Parathyroid adenoma (tissue), 2 donors: ENCODE results near the gene KRTAP3-2.

Experiments used
- H2AFZ ChIP-seq: fragments of 300-600 bp; sonication (generic); one replicate; pipeline ENCODE4 v1.7.0; 2017; ENCODE audit warnings: antibody characterized with exemption, mild to moderate bottlenecking
- H3K27ac ChIP-seq: fragments of 300-600 bp; sonication (generic); one replicate; pipeline ENCODE4 v1.7.0; 2017
- H3K27me3 ChIP-seq: fragments of 300-600 bp; sonication (generic); one replicate; pipeline ENCODE4 v1.7.0; 2017; ENCODE audit warnings: low read length; ENCODE audit not compliant: control insufficient read depth, insufficient read depth
- H3K36me3 ChIP-seq: fragments of 300-600 bp; sonication (generic); one replicate; pipeline ENCODE4 v1.7.0; 2017; ENCODE audit warnings: low read length; ENCODE audit not compliant: control insufficient read depth, insufficient read depth
- H3K4me1 ChIP-seq: fragments of 300-600 bp; sonication (generic); one replicate; pipeline ENCODE4 v1.7.0; 2017; ENCODE audit warnings: control low read depth
- H3K4me2 ChIP-seq: fragments of 300-600 bp; sonication (generic); one replicate; pipeline ENCODE4 v1.7.0; 2017; ENCODE audit warnings: low read length
- H3K4me3 ChIP-seq: fragments of 300-600 bp; sonication (generic); one replicate; pipeline ENCODE4 v1.7.0; 2017; ENCODE audit warnings: low read depth, low read length
- H3K79me2 ChIP-seq: fragments of 300-600 bp; sonication (generic); one replicate; pipeline ENCODE4 v1.7.0; 2017; ENCODE audit warnings: control low read depth
- H3K9ac ChIP-seq: fragments of 300-600 bp; sonication (generic); one replicate; pipeline ENCODE4 v1.7.0; 2017; ENCODE audit warnings: mild to moderate bottlenecking
- H3K9me3 ChIP-seq: fragments of 300-600 bp; sonication (generic); one replicate; pipeline ENCODE4 v1.7.0; 2017; ENCODE audit warnings: low read length; ENCODE audit not compliant: control insufficient read depth
- CTCF ChIP-seq: fragments of 300-600 bp; sonication (generic); IDR thresholded peaks from one replicate; pipeline ENCODE4 v1.7.0; 2017; ENCODE audit warnings: antibody characterized with exemption, mild to moderate bottlenecking
- donor health status: primary hyperparathyroidism.

Gene KRTAP3-2

GRCh38 chr17:40967582-40967981 lies 32.1 kb downstream of the KRTAP3-2 start:
- Histone ChIP-seq H3K4me1 (no peaks in the 10 kb centered on the region), H3K4me2 (no peak overlapping the region), H3K9ac (no peak overlapping the region), H3K27ac (no peak overlapping the region), H3K9me3 (no peaks in the 10 kb centered on the region), H3K27me3 (no peaks in the 10 kb centered on the region), H3K36me3 (no peaks in the 10 kb centered on the region), H3K79me2 (no peaks in the 10 kb centered on the region), H2AFZ (no peak overlapping the region), H3K4me3 (no peak overlapping the region)
- TF ChIP-seq CTCF, result no peak

GRCh38 chr17:40966848-40967247 lies 32.9 kb downstream of the KRTAP3-2 start, which contains the start of gene KRT39:
TSS of gene KRT39 (minus strand) at chr17:40966948. CDS start at chr17:40966856, 92 bp downstream.
- H3K4me2 ChIP-seq, result no peak within 1 kb of the TSS
- H3K9ac ChIP-seq, result no peak within 1 kb of the TSS
- H3K9me3 ChIP-seq, result no peaks in the 10 kb centered on the region
- H2AFZ ChIP-seq, result no peak within 1 kb of the TSS
- no peak for TF ChIP-seq CTCF
- no peak within 1 kb of the TSS for H3K27ac ChIP-seq
- H3K4me1 ChIP-seq, result no peaks in the 10 kb centered on the region
- no peaks in the 10 kb centered on the region for H3K27me3 ChIP-seq
- no peaks in the 10 kb centered on the region for H3K79me2 ChIP-seq
- no peak within 1 kb of the TSS for H3K4me3 ChIP-seq
- H3K36me3 ChIP-seq, result no peaks in the 10 kb centered on the region

- Histone ChIP-seq H2AFZ (no peak overlapping the region), H3K27me3 (no peaks in the 10 kb centered on the region), H3K27ac (no peak overlapping the region), H3K9me3 (no peaks in the 10 kb centered on the region), H3K4me2 (no peak overlapping the region), H3K4me1 (no peaks in the 10 kb centered on the region), H3K9ac (no peak overlapping the region), H3K36me3 (no peaks in the 10 kb centered on the region), H3K4me3 (no peak overlapping the region), H3K79me2 (no peaks in the 10 kb centered on the region)
- peak; percentile 64 for TF ChIP-seq CTCF
Measured at GRCh38 chr17:40963838-40964237, 35.9 kb downstream of the KRTAP3-2 start.

- Histone ChIP-seq H3K9ac (no peak overlapping the region), H3K4me3 (no peak overlapping the region), H2AFZ (no peak overlapping the region), H3K9me3 (no peaks in the 10 kb centered on the region), H3K79me2 (no peaks in the 10 kb centered on the region), H3K27ac (no peak overlapping the region), H3K4me2 (no peak overlapping the region), H3K27me3 (no peaks in the 10 kb centered on the region), H3K4me1 (no peaks in the 10 kb centered on the region), H3K36me3 (no peaks in the 10 kb centered on the region)
- no peak for TF ChIP-seq CTCF
Measured at GRCh38 chr17:40962059-40962561, 37.6 kb downstream of the KRTAP3-2 start.

GRCh38 chr17:40961591-40961990 lies 38.1 kb downstream of the KRTAP3-2 start:
- H3K36me3 ChIP-seq, result no peaks in the 10 kb centered on the region
- no peak overlapping the region for H3K4me3 ChIP-seq
- no peak overlapping the region for H3K4me2 ChIP-seq
- no peaks in the 10 kb centered on the region for H3K27me3 ChIP-seq
- no peaks in the 10 kb centered on the region for H3K79me2 ChIP-seq
- no peak overlapping the region for H3K9ac ChIP-seq
- H3K27ac ChIP-seq, result no peak overlapping the region
- no peak for TF ChIP-seq CTCF
- H3K9me3 ChIP-seq, result no peaks in the 10 kb centered on the region
- H3K4me1 ChIP-seq, result no peaks in the 10 kb centered on the region
- H2AFZ ChIP-seq, result no peak overlapping the region
